Measurements from ENCODE around the gene PTH2R. TPM values are rescaled to one million over a fixed set of nuclear protein-coding genes. Genes with fewer than 3 reads are reported as not detected.
"Not testable (repeated sequence)": the region's sequence is repeated elsewhere in the genome, so short reads cannot be mapped to it uniquely, and the experiment has no call there.

PTH2R gene
- total and polyA plus RNA-seq, 10 donors = 0.10 to 0.92 (median 0.43) TPM; not detected in 1

DNA sequence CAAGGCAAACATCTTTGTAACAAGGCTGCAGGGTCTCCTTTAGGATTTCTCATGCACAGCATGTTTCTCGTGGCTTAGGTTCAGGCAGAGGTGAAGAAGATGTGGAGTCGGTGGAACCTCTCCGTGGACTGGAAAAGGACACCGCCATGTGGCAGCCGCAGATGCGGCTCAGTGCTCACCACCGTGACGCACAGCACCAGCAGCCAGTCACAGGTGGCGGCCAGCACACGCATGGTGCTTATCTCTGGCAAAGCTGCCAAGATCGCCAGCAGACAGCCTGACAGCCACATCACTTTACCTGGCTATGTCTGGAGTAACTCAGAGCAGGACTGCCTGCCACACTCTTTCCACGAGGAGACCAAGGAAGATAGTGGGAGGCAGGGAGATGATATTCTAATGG lies 86.6 kb downstream of the PTH2R start:
- Histone ChIP-seq H3K36me3 (no peaks in the 10 kb centered on the region), H3K27me3 (replicated peaks in 1 of 7) (peaks cover 0 to 4% (median 0%) of the 10 kb centered on the region in 7 donors), H3K27ac (no peak overlapping the region), H3K4me3 (no peak overlapping the region), H3K4me1 (no peaks in the 10 kb centered on the region), H3K9me3 (no peaks in the 10 kb centered on the region)
- TF ChIP-seq CTCF (IDR thresholded peaks at IDR 0.05 in 8 of 11, conservative IDR thresholded peaks at IDR 0.05 in 3 of 11) (no peak), POLR2AphosphoS5 (IDR thresholded peaks at IDR 0.05) (no peak), POLR2A (IDR thresholded peaks at IDR 0.05) (no peak)
- no peak for DNase-seq
- WGBS, 5 donors = 89 to 94% (median 90%) methylated on average over 10 to 12 of the region's 12 CpGs
- intact Hi-C loops (cut with DNase I; ENCODE audit: low total_unique reads) = no loop called here

GRCh38 chr2:208496129-208496528 lies 89.5 kb downstream of the PTH2R start:
- H3K4me3 ChIP-seq = no peak overlapping the region

GRCh38 chr2:208501206-208501605 lies 94.6 kb downstream of the PTH2R start:
- Histone ChIP-seq H3K36me3 (no peaks in the 10 kb centered on the region), H3K4me1 (no peaks in the 10 kb centered on the region), H3K27ac (no peak overlapping the region), H3K9me3 (peaks cover 0 to 7% (median 2%) of the 10 kb centered on the region in 8 donors), H3K27me3 (replicated peaks in 1 of 7) (no peaks in the 10 kb centered on the region), H3K4me3 (no peak overlapping the region)
- 45 to 75% (median 66%) methylated on average over 7 of the region's 7 CpGs for WGBS, 5 donors
- DNase-seq = no peak
- TF ChIP-seq POLR2AphosphoS5 (IDR thresholded peaks at IDR 0.05) = no peak
- TF ChIP-seq CTCF (IDR thresholded peaks at IDR 0.05 in 8 of 11, conservative IDR thresholded peaks at IDR 0.05 in 3 of 11) = no peak
- no peak for TF ChIP-seq POLR2A (IDR thresholded peaks at IDR 0.05)
- intact Hi-C loops (cut with DNase I; ENCODE audit: low total_unique reads) = no loop called here

More at GRCh38 chr2:208496129-208496528, 89.5 kb downstream of the PTH2R start:
- H3K27me3 ChIP-seq (replicated peaks in 1 of 7) = no peaks in the 10 kb centered on the region
- DNase-seq = no peak
- intact Hi-C loops (cut with DNase I; ENCODE audit: low total_unique reads) = no loop called here
- H3K4me1 ChIP-seq = no peaks in the 10 kb centered on the region
- TF ChIP-seq POLR2AphosphoS5 (IDR thresholded peaks at IDR 0.05) (no peak), POLR2A (IDR thresholded peaks at IDR 0.05) (no peak), CTCF (IDR thresholded peaks at IDR 0.05 in 8 of 11, conservative IDR thresholded peaks at IDR 0.05 in 3 of 11) (no peak)
- H3K27ac ChIP-seq = no peak overlapping the region
- H3K9me3 ChIP-seq = no peaks in the 10 kb centered on the region
- no peaks in the 10 kb centered on the region for H3K36me3 ChIP-seq
- WGBS, 5 donors = 66 to 85% (median 68%) methylated on average over 2 of the region's 2 CpGs

GRCh38 chr2:208502288-208502687 lies 95.7 kb downstream of the PTH2R start:
- intact Hi-C loops (cut with DNase I; ENCODE audit: low total_unique reads) = no loop called here
- DNase-seq = no peak
- Histone ChIP-seq H3K27me3 (replicated peaks in 1 of 7) (no peaks in the 10 kb centered on the region), H3K27ac (no peak overlapping the region), H3K4me1 (no peaks in the 10 kb centered on the region), H3K4me3 (no peak overlapping the region), H3K9me3 (peaks cover 0 to 10% (median 2%) of the 10 kb centered on the region in 8 donors), H3K36me3 (no peaks in the 10 kb centered on the region)
- TF ChIP-seq CTCF (IDR thresholded peaks at IDR 0.05 in 8 of 11, conservative IDR thresholded peaks at IDR 0.05 in 3 of 11) (no peak), POLR2A (IDR thresholded peaks at IDR 0.05) (no peak)

GRCh38 chr2:208505365-208505764 lies 98.8 kb downstream of the PTH2R start:
- 82 to 92% (median 87%) methylated on average over 3 of the region's 3 CpGs for WGBS, 5 donors
- H3K4me3 ChIP-seq; H3K27ac ChIP-seq; DNase-seq; H3K36me3 ChIP-seq; intact Hi-C loops (cut with DNase I; ENCODE audit: low total_unique reads); H3K27me3 ChIP-seq (replicated peaks in 1 of 7); H3K4me1 ChIP-seq: not testable (repeated sequence)
- H3K9me3 ChIP-seq = peaks cover 0 to 26% (median 4%) of the 10 kb centered on the region in 8 donors
